AG10803 (cell line): Measurements from ENCODE around the gene EIF1.
"Not testable (repeated sequence)": the region's sequence is repeated elsewhere in the genome, so short reads cannot be mapped to it uniquely, and the experiment has no call there.

ENCODE experiments used
- DNase-seq: peaks from one replicate; pipeline ENCODE4 v3.0.0; 2010; ENCODE audit warnings: low read depth
- H3K4me3 ChIP-seq: 2 replicates; pipeline ENCODE4 v1.5.1; 2011; ENCODE audit warnings: mild to moderate bottlenecking, low read length, control low read depth
- CTCF ChIP-seq: conservative IDR thresholded peaks from 2 replicates; pipeline ENCODE4 v1.5.1; 2011; ENCODE audit warnings: mild to moderate bottlenecking, low read length, control low read depth, inconsistent platforms

Gene EIF1

GRCh38 chr17:41690497-41690896 lies 1.8 kb downstream of the EIF1 start:
- TF ChIP-seq CTCF: no peak
- peak overlapping the region; percentile 71 for H3K4me3 ChIP-seq
- DNase-seq: no peak

GRCh38 chr17:41691031-41691777 lies 2.5 kb downstream of the EIF1 start:
- no peak for DNase-seq
- TF ChIP-seq CTCF: no peak
- peak overlapping the region; percentile 71 for H3K4me3 ChIP-seq

GRCh38 chr17:41692722-41693521 lies 4.2 kb downstream of the EIF1 start:
- DNase-seq: peak; percentile 20
- no peak for TF ChIP-seq CTCF

GRCh38 chr17:41695134-41695661 lies 6.5 kb downstream of the EIF1 start:
- no peak for DNase-seq
- TF ChIP-seq CTCF: no peak
- H3K4me3 ChIP-seq: no peak overlapping the region

More at GRCh38 chr17:41692722-41693521, 4.2 kb downstream of the EIF1 start:
- H3K4me3 ChIP-seq: no peak overlapping the region

GRCh38 chr17:41695954-41696757 lies 7.5 kb downstream of the EIF1 start:
- H3K4me3 ChIP-seq: no peak overlapping the region
- TF ChIP-seq CTCF: peak; percentile 84
- peak; percentile 80 for DNase-seq

GRCh38 chr17:41697122-41697962 lies 8.7 kb downstream of the EIF1 start:
- peak; percentile 76 for DNase-seq

GRCh38 chr17:41700843-41701242 lies 12.2 kb downstream of the EIF1 start:
- not testable (repeated sequence) for DNase-seq, H3K4me3 ChIP-seq

More at GRCh38 chr17:41697122-41697962, 8.7 kb downstream of the EIF1 start:
- no peak for TF ChIP-seq CTCF
- no peak overlapping the region for H3K4me3 ChIP-seq
